ENCODE data around the gene LDHB.

DNA sequence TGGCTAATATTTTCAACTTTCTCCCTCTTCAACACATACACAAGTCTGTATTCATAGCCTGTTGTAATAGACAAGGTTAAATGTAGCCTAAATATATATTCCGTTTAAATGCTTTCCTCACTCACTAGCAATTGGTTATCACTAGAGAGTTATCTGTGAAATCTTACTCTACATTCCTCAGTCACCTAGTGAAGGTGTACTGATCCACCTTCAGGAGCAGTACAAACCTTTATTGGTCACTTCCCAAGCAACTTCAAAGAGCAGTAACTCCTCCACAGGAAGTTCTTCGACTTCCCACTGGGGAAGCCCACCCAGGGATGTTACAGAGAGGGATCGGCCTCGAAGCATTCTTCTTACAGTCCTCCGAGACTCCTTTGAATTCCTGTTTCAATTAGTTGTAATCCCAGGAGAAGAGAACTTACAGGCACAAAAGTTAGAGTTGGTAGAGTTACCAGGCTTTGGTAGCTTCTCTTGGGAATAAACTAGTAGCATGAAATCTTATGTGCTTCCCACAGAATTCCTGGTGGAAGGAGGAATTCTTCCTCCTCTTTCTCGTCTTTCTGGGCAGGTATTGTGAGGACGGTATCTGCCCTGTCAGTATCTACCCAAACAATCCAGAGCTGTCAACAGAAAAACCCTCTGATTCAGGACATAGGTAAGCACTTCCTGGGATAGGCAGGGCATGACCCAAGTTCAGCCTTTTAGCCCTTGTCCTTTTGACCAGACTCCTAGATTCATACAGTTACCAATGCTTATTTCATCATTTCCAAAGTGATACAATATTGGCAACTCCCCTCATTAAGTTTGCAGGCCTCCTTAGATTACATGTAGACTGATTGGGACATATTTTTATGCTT is 53.2 kb downstream of the LDHB start, which contains the start of gene GYS2:
- TF ChIP-seq POLR2AphosphoS5 (IDR thresholded peaks at IDR 0.05): no peak
- TF ChIP-seq CTCF (IDR thresholded peaks at IDR 0.05): no peak

Measured in esophagus muscularis mucosa (tissue), 3 donors.